PC-9 (cell line): ENCODE data around the gene TTC7B.

ENCODE experiments used
- EZH2 ChIP-seq: fragments of 200-600 bp; sonication (generic); IDR thresholded peaks from 2 replicates; pipeline ENCODE4 v1.8.0; 2017; ENCODE audit warnings: antibody characterized with exemption, low read depth
- TF ChIP-seq, protein P1 (sequence below): fragments of 200-600 bp; sonication (generic); conservative IDR thresholded peaks from 2 replicates; pipeline ENCODE4 v1.6.1; 2017; ENCODE audit warnings: mixed run types, antibody characterized with exemption, mild to moderate bottlenecking, moderate library complexity

DNA sequence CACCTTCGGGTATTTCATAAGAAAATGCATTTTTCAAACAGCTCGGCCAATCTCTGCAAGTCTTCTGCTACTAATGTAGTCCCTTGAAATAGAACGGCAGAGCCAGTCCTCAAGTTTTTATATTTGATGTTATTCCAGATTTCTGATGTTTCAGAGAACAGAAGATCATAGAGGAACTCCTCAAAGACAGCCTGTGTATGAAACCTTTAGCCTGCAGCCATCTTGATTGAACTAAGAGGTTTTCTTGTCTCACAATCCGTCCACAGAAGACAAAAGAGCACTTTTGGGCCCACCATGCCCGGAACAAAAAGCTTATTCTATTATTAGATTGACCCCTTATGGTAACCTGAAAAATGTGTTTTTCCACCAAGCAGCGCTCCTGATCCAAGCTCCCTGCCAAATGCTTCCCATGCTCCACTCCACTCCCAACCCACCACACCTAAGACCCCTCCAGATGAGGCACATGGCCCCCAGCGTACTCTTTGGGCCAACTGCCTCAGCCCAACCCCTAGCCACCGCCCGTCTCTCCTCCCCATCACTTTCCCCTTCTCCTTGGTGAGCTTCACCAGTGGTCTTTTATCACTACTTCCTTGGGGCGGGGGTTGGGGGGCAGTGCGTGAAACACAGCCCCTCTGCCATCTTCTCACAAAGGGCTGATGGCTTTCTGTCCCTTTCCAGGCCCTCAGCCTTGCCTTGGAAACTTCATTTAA lies 243.6 kb downstream of the TTC7B start:
- TF ChIP-seq, protein P1, sequence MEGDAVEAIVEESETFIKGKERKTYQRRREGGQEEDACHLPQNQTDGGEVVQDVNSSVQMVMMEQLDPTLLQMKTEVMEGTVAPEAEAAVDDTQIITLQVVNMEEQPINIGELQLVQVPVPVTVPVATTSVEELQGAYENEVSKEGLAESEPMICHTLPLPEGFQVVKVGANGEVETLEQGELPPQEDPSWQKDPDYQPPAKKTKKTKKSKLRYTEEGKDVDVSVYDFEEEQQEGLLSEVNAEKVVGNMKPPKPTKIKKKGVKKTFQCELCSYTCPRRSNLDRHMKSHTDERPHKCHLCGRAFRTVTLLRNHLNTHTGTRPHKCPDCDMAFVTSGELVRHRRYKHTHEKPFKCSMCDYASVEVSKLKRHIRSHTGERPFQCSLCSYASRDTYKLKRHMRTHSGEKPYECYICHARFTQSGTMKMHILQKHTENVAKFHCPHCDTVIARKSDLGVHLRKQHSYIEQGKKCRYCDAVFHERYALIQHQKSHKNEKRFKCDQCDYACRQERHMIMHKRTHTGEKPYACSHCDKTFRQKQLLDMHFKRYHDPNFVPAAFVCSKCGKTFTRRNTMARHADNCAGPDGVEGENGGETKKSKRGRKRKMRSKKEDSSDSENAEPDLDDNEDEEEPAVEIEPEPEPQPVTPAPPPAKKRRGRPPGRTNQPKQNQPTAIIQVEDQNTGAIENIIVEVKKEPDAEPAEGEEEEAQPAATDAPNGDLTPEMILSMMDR = no peak
- no peak for TF ChIP-seq EZH2
